DND-41 (cell line): ENCODE measurements around the gene CENPA.

Source experiments
- ATAC-seq: fragments of 200-7000 bp; cut with Tn5 transposase; 3 replicates; pipeline ENCODE4 v1.9.1; 2021; ENCODE audit warnings: low read depth; ENCODE audit not compliant: insufficient read depth
- DNase-seq: peaks from one replicate; pipeline ENCODE4 v3.0.0-alpha.2; 2020
- H2AFZ ChIP-seq: 2 replicates; pipeline ENCODE4 v1.6.0; 2012; ENCODE audit warnings: low read depth, low read length
- H3K27ac ChIP-seq: 2 replicates; pipeline ENCODE4 v1.5.1; 2012; ENCODE audit warnings: low read length, inconsistent platforms
- H3K27me3 ChIP-seq: fragments of 200-600 bp; sonication (generic); 2 replicates; pipeline ENCODE4 v1.6.0; 2012; ENCODE audit warnings: low read length, mild to moderate bottlenecking, inconsistent platforms; ENCODE audit not compliant: insufficient read depth, poor library complexity
- H3K36me3 ChIP-seq: 2 replicates; pipeline ENCODE4 v1.5.1; 2012; ENCODE audit warnings: low read length, inconsistent platforms; ENCODE audit not compliant: insufficient read depth
- H3K4me1 ChIP-seq: 2 replicates; pipeline ENCODE4 v1.5.1; 2012; ENCODE audit warnings: mild to moderate bottlenecking, low read length; ENCODE audit not compliant: insufficient read depth
- H3K4me2 ChIP-seq: 2 replicates; pipeline ENCODE4 v1.6.0; 2012; ENCODE audit warnings: mild to moderate bottlenecking, moderate library complexity, low read length, inconsistent platforms; ENCODE audit not compliant: insufficient read depth
- H3K4me3 ChIP-seq, 2 experiments: fragments of 200-600 bp in 1 of 2; shearing (Covaris generic) in 1 of 2; 2 replicates each; pipeline ENCODE4 v1.5.1; 2012 to 2016; ENCODE audit warnings: inconsistent platforms in 2 of 2, low read length in 2 of 2, mild to moderate bottlenecking in 2 of 2, low read depth in 1 of 2, moderate library complexity in 1 of 2
- H3K79me2 ChIP-seq: 2 replicates; pipeline ENCODE4 v1.6.0; 2012; ENCODE audit warnings: low read length, inconsistent platforms; ENCODE audit not compliant: insufficient read depth
- H3K9ac ChIP-seq: 2 replicates; pipeline ENCODE4 v1.6.0; 2012; ENCODE audit warnings: low read depth, mild to moderate bottlenecking, inconsistent platforms, low read length, moderate library complexity
- H3K9me3 ChIP-seq: 2 replicates; pipeline ENCODE4 v1.5.1; 2012; ENCODE audit warnings: low read length, moderate library complexity, mild to moderate bottlenecking, inconsistent platforms; ENCODE audit not compliant: insufficient read depth, severe bottlenecking
- H4K20me1 ChIP-seq: 2 replicates; pipeline ENCODE4 v1.6.0; 2012; ENCODE audit warnings: low read length; ENCODE audit not compliant: insufficient read depth
- EZH2 ChIP-seq: IDR thresholded peaks from 3 replicates; pipeline ENCODE4 v1.6.1; 2012; ENCODE audit warnings: borderline replicate concordance, low read depth, mild to moderate bottlenecking, moderate library complexity, low read length, inconsistent platforms; ENCODE audit not compliant: severe bottlenecking
- TF ChIP-seq, protein P1 (sequence below): IDR thresholded peaks from 2 replicates; pipeline ENCODE4 v1.5.1; 2012; ENCODE audit warnings: borderline replicate concordance, low read length, moderate library complexity, mild to moderate bottlenecking; ENCODE audit not compliant: poor library complexity, severe bottlenecking; ENCODE audit errors: extremely low read depth

CENPA gene

GRCh38 chr2:26765475-26766200 lies 20.2 kb upstream of the CENPA start:
- Histone ChIP-seq H4K20me1 (peaks cover 40% of the 10 kb centered on the region), H3K36me3 (peaks cover 10% of the 10 kb centered on the region), H3K79me2 (peaks cover 62% of the 10 kb centered on the region), H3K9ac (peak overlapping the region; percentile 81), H3K27me3 (no peaks in the 10 kb centered on the region), H3K4me2 (peak overlapping the region; percentile 89), H3K4me1 (peaks cover 34% of the 10 kb centered on the region), H2AFZ (no peak overlapping the region), H3K4me3 (peak overlapping the region; percentile 82 to 96; a peak in 3 of 4 replicates), H3K9me3 (no peaks in the 10 kb centered on the region), H3K27ac (peak overlapping the region; percentile 88)
- TF ChIP-seq, protein P1, sequence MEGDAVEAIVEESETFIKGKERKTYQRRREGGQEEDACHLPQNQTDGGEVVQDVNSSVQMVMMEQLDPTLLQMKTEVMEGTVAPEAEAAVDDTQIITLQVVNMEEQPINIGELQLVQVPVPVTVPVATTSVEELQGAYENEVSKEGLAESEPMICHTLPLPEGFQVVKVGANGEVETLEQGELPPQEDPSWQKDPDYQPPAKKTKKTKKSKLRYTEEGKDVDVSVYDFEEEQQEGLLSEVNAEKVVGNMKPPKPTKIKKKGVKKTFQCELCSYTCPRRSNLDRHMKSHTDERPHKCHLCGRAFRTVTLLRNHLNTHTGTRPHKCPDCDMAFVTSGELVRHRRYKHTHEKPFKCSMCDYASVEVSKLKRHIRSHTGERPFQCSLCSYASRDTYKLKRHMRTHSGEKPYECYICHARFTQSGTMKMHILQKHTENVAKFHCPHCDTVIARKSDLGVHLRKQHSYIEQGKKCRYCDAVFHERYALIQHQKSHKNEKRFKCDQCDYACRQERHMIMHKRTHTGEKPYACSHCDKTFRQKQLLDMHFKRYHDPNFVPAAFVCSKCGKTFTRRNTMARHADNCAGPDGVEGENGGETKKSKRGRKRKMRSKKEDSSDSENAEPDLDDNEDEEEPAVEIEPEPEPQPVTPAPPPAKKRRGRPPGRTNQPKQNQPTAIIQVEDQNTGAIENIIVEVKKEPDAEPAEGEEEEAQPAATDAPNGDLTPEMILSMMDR = no peak
- TF ChIP-seq EZH2 = no peak
- ATAC-seq (no peak), DNase-seq (no peak)

DNA sequence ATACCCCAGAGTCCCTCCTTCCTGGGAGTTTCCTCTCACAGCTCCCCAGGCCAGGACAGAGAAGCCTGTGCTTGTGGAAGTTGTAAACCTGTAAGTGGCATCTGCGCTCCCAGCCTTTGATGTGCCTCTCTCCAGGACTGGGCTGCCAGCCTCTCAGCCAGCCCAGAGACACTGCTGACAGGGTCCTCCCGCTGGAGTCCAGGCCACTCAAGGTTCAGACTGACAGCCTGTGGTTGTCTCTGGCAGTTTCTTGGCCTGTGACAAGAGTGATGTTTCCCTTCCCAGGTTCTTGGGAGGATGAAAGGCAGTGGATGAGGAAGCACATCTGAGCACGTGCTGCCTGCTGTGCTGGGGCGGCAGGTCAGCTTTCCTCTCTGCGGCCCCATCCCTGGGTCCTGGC lies 18.7 kb upstream of the CENPA start:
- peaks cover 10% of the 10 kb centered on the region for H3K36me3 ChIP-seq
- peaks cover 76% of the 10 kb centered on the region for H3K79me2 ChIP-seq
- H3K4me1 ChIP-seq = peaks cover 34% of the 10 kb centered on the region
- H4K20me1 ChIP-seq = peaks cover 50% of the 10 kb centered on the region
- no peak for ATAC-seq
- H3K9ac ChIP-seq = peak overlapping the region; percentile 18; the same call in 1 of the 2 replicates
- H2AFZ ChIP-seq = no peak overlapping the region
- no peak overlapping the region for H3K27ac ChIP-seq
- H3K27me3 ChIP-seq = no peaks in the 10 kb centered on the region
- TF ChIP-seq, protein P1 = no peak
- TF ChIP-seq EZH2 = no peak
- peak overlapping the region; percentile 24 for H3K4me2 ChIP-seq
- no peak overlapping the region for H3K4me3 ChIP-seq
- H3K9me3 ChIP-seq = no peaks in the 10 kb centered on the region
- no peak for DNase-seq

DNA sequence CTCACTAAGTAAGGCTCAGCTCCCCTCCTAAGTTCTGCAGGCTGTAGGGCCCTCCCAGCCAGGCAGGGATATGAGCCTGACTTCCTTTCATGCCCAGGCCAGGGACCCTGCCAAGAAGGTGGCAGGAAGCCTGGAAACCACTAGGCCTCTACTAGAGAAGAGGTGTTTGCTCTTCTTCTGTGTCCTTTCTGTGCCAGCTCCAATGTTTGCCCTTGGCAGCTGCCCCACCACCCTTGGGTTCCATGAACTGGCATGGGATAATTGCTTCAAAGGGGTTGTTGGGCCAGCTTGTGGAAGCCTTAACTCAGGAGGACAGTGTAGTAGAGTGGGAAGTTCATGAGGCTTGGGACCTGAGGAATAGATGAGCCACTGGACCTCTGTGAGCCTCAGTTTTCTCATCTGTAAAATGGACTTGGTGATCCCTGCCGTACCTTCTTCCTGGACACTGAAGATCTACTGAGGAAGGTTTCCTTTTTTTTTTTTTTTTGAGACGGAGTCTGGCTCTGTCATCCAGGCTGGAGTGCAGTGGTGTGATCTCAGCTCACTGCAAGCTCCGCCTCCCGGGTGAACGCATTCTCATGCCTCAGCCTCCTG lies 17.9 kb upstream of the CENPA start:
- Histone ChIP-seq H2AFZ (no peak overlapping the region), H3K27ac (no peak overlapping the region), H3K9me3 (no peaks in the 10 kb centered on the region), H3K4me2 (no peak overlapping the region), H3K4me3 (no peak overlapping the region), H3K27me3 (no peaks in the 10 kb centered on the region), H3K79me2 (peaks cover 84% of the 10 kb centered on the region), H3K9ac (no peak overlapping the region), H4K20me1 (peaks cover 56% of the 10 kb centered on the region), H3K4me1 (peaks cover 34% of the 10 kb centered on the region), H3K36me3 (peaks cover 10% of the 10 kb centered on the region)
- ATAC-seq (no peak), DNase-seq (no peak)
- TF ChIP-seq EZH2 = no peak
- TF ChIP-seq, protein P1 = no peak

GRCh38 chr2:26768759-26769088 lies 17.1 kb upstream of the CENPA start:
- Histone ChIP-seq H3K79me2 (peaks cover 86% of the 10 kb centered on the region), H2AFZ (no peak overlapping the region), H3K9ac (no peak overlapping the region), H3K4me2 (no peak overlapping the region), H4K20me1 (peaks cover 57% of the 10 kb centered on the region), H3K4me3 (no peak overlapping the region), H3K36me3 (peaks cover 11% of the 10 kb centered on the region), H3K27ac (no peak overlapping the region), H3K4me1 (peaks cover 27% of the 10 kb centered on the region), H3K27me3 (no peaks in the 10 kb centered on the region), H3K9me3 (no peaks in the 10 kb centered on the region)
- no peak for ATAC-seq
- no peak for DNase-seq
- no peak for TF ChIP-seq EZH2
- TF ChIP-seq, protein P1 = no peak
